ENCODE data around the gene TMEM238.
"Not testable (repeated sequence)": the region's sequence is repeated elsewhere in the genome, so short reads cannot be mapped to it uniquely, and the experiment has no call there.

TMEM238 gene, protein sequence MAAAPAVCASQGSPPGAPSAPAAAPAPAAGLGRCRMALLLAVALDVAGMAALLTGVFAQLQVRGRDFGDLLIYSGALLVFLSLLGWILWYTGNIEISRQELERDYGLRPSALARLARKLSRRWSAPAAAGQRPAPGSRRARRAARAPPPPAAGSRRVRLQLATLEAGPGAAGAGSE

DNA sequence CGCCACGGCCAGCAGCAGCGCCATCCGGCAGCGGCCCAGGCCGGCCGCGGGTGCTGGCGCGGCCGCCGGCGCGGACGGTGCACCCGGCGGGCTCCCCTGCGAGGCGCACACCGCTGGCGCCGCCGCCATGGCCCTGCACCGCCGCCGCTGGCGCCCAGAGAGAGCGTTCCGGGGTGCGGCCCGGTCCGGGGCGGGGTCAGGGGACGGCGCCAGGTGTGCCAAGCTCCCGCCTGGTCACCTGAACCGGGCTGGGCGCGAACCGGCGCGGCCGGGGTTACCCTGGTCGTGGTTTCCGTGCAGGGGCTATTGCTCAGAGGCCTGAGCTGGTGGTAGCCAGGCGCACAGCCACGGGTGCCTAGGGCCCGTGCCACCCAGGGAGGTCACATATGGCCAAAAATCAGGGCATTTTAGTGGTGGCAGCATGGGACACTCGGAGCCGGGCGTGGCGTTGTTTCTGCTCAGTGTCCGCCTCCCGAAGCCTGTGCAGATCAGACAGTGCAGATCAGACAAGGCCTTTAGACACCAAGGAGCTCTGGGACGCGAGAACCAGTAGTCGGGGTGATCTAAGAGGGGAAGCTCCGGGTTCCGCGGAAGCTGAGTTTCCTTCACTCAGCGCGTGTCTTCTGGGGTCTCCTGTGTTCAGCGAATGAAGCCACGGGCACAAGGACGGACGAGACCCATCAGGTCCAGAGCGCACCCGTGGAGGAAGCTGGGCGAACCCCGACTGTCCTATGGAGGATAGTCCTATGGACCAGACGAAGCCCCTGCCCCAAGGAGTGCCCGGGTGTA, at the start of gene TMEM238:
Gene TMEM238 (minus strand): TSS at position 162 of the 789 bp plus-strand sequence. CDS start 33 bp downstream, at position 129.
- FAIRE-seq = no peak

DNA sequence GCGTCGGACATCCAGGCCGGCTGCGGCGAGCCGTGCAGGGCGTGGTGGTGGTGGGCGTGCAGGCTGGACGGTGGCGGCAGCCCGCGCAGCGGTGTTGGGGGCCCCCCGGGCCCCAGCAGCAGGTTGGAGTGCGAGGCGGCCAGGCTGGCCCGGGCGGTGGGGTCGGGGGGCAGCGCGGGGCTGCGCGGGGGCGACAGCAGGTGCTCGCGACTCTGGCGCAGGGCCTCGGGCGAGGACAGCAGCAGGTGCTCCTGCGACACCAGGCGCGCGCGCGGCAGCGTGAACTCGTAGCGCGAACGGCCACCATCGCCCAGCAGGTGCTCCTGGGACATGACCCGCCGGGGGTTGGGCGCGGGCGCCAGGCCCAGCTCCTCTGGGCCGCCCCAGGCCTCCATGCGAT, 49.2 kb upstream of the TMEM238 start:
- FAIRE-seq = no peak

DNA sequence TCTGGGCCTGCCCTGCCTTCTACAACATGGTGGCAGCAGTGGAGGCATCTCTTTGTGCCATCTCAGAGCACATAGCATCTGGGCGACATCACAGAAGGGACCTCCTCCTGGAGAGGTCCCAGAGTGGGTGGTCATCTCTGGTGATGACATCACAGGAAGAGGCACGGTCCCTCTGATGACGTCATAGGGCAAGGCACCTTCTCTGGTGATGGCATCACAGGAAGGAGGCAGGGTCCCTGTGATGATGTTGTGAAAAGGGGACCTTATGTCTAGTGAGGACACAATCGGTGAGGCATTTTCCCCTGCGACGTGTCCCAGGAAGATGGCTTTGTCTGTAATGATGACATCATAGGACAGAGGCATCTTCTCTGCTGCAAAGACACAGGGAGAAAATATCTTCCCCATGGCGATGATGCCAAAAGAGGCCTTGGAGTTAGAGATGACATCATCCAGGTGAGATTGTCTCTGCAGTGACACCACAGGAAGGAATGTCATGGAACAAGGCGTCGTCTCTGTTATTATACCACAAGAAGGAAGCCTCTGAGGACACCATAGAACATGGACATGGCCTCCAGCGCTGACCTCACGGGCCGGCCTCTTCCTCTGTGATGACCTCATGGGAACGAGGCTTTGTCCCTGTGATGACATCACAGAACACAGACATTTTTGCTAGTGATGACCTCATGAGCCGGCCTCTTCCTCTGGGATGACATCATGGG, 48.3 kb upstream of the TMEM238 start:
- no peak for FAIRE-seq

DNA sequence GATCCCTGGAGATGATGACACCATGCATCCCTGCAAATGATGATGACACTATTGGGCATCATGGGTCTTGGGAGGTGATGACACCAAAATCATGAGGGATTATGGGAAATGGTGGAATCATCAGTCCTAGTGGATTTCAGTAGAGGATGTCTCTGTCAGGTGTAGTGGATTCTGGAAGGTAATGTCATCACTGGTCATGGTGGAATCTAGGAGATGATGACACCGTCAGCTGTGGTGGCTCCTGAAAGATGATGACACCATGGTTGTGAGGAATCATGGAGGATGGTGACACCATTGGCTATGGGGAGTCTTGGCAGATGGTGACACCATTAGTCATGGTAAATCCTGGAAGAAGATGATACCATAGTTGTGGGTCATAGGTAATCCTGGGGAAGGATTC, 47.1 kb upstream of the TMEM238 start:
- FAIRE-seq = no peak

DNA sequence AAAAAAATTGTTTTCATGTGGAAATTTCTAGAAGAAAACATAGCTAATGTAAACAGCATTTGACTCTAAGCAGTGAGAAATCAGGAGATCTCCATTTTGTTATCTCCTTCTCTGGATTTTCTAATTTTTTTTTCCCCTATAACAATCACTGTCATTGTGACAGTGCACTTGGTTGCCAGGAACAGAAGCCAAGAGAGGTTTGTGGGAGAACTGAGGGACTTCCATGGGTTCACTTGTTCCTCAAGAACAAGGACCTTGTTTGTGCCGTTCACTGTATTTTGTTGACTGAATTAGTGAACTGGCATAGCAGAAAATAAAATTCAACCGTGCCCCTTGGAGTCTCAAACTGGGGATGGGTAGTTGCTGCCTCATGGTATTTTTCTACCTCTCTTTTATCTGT, 42.0 kb upstream of the TMEM238 start:
- FAIRE-seq = no peak

DNA sequence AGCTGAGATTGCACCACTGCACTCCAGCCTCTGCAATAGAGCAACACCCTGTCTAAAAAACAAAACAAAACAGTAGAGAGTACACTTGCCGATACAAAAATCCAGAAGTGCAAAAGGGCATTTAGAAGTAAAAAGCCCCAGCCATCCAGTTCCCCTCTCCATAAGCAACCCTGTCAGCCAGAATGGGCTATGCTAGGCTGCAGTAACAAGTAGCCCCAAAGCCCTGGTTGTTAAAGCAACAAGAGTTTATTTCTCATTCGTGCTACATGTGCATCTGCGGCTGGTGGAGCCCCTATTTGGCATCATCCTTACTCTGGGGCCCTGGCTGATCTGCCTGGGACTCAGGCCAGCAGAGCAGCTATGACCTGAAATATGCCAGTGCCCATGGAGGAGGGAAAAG, 40.4 kb upstream of the TMEM238 start:
- FAIRE-seq = no peak

DNA sequence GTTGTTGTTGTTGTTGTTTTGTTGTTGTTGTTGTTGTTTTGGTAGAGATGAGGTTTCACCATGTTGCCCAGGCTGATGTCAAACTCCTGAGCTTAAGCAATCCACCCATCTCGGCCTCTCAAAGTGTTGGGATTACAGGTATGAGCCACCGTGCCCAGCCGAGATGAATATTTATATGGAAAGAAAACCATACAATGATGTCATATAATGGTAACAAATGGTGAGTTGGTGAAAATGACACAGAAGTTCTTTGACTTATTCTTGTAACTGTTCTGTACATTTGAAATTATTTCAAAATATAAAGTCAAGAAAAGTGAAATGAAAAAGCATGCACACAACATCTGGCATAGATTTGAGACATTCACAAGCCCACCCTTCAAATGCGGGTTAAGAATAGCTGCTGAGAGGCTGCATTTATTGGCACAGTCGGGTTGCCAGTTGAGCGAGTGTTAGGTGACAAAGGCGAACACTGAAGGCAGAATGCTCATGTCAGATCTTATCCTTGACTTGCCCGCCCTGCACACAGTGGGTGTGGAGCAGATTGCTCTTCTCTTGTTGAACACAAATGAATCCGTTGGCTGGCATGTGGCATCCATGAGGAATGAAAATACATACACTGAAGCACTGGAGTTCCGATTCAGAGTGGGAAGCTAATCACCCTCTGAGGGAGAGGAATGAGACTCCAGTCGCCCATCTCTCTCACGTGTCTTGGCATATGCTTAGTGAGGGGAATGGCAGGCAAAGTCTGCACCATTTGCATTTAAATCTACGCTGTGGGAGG, 39.3 kb upstream of the TMEM238 start:
- FAIRE-seq = no peak

DNA sequence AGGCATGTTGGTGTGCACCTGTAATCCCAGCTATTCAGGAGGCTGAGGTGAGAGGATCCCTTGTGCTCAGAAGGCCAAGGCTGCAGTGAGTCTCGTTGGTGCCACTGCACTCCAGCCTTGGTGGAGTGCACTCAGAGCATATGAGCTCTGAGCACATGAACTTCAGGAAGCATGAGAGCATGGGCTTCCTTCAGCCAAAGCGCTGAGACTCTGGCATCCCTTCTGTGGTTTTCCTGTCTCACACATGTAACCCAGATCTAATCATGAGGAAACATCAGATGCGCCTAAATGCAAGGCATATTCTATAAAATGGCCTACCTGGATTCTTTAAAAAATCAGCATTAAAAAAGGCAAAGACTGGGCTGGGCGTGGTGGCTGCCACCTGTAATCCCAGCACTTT, 37.2 kb upstream of the TMEM238 start:
- FAIRE-seq = not testable (repeated sequence)

DNA sequence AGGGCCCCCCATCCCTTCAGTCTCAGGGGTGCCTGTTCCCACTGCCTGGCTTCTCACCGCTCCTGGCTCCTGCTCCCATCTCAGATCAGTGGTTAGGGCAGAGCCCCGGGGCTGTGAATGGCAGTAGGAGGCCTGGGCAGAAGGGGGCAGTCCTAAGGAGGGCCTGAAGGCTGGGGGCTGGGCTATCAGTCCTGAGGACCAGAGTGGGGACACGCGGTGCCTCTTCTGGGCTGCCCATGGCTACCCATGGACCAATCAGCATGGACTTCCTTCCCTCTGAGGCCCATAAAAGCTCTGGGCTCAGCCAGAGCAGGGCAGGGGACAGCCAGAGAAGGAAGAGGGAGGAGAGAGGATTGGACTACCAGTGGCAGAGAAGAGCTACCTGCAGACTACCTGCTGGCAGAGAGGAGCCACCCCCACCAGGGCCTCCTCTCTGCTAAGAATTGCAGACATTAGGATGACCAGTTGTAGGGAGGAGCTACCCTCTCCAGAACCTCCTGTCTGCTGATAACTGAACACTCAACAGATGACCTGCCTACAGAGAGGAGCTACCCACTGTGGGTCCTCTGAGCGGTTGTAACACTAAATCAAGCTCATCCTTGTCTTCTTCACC, 35.6 kb upstream of the TMEM238 start:
- FAIRE-seq = no peak

DNA sequence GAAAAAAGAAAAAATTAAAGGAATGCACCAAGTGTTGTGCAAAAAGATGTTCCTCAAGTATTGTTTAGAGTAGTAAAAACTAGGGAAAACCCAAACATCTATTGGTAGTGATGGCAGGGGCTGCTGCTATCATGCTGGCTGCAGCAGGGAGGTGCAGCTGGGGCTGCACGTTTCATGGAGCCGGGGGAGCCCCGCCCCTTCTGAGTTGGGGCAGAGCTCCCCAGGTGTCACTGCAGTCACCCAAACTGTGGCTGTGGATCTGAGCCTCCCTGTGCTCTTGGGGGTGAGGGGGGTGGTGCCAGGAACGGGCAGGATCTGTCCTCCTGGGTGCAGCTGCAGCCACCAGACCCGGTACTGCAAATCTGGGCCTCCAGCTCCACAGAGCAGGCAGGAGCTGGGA, 35.0 kb upstream of the TMEM238 start:
- FAIRE-seq = no peak

DNA sequence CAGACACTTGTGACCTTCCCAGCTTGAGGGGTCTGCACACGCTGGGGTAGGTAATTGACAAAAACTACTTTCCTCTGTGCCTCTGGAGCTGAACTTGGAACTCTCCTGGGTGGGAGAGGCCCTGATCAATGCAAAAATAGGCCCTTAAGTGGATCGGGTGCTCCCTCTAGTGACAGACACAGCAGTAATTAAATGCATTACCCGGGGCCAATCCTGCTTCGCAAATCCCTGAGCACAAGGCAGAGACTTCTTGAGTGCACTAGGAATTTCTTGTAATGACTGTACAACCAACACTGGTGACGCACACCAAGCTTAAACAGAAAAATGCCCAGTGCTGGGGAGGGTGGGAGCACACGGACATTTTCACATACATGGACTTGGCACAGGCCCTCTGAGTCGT, 34.1 kb upstream of the TMEM238 start:
- peak; percentile 46 for FAIRE-seq

DNA sequence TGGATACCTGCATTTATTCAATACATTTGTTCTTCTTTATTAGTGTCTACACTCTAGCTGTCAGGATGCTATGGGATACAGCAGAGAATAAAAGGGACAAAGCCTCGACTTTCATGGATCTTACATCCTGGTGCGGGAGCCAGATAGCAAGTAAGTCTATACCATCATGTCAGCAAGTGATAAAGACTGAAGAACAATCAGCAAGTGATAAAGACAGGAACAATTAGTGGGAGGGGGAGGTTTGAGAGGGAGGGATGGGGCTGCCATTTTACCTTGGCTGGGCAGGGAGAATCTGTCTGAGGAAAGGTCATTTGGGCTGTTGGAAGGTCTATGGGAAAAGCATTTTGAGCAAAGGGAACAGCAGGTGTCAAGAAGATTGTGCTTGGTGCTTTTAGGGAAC, 26.1 kb upstream of the TMEM238 start:
- FAIRE-seq = no peak

DNA sequence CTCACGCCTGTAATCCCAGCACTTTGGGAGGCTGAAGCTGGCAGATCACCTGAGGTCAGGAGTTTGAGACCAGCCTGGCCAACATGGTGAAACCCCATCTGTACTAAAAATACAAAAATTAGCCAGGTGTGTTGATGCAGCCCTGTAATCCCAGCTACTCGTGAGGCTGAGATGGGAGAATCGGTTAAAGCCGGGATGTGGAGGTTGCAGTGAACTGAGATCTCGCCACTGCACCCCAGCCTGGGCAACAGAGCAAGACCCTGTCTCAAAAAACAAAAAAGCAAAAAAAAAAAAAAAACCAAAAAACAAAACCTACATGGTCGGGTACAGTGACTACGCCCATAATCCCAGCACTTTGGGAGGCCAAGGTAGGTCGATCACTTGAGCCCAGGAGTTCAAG, 25.1 kb upstream of the TMEM238 start:
- FAIRE-seq = not testable (repeated sequence)

DNA sequence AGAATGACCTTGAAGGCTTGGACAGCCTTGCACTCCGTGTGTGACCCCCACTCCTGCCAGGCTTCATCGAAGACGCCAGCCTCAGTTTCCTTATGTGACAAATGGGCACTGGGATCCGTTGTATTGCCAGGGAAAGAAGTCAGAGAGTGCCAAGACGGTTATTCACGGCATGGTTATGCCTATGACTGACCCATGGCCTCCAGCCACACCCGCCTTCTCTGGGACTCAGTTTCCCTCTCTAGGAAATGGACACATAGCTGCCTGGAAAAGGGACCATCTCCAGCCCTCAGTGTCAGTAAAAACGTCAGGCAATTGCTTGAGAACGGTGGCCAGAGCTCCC, 24.4 kb upstream of the TMEM238 start:
- FAIRE-seq = no peak

DNA sequence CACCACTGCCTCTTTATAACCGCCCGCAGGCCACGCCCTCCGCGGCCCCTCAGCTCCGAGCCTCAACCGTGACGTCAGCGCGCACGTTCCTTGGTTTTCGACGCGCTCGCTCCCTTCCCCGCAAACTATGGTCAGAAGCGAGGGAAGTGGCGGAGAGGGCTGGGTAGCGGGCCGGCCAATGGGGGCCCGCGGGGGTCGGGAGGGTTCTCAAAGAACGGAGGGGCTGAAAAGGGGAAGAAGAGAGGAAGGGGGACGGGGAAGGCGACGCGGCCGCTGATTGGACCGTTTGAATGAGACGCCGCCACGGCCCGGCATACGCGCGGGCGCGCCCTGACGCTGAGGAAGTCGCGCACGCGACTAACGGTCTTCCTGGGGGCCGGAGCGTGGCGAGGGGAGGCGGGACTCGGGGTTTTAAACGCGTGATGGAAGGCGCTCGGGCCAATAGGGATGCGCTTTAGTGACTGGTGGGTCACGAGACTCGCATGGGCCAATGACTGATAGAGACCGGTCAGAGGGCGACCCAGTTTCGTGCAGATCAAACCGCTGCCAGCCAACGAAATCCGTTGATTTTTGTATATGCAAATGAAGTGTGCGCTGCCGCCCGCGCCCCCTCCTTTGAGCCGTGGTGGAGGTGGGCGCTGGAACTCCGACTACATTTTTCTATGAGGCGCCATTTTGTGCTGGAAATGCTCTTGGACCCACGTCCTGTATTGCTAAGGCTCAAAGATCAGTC, 23.9 kb upstream of the TMEM238 start:
- peak; percentile 94 for FAIRE-seq

DNA sequence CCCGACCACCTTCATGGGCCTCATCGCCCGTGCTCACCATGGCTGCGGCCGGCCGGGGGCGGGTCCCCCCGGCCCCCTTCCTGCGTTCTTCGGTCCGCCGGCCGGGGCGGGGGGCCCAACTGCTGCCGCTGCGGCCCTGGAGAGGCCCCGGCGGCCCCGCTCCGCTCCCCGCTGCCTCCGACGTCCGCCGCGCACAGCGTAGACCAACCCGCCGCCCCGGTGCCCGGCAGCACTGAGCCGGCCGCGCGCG, 23.4 kb upstream of the TMEM238 start, which contains the start of gene UBE2S:
Gene UBE2S (minus strand): TSS at position 239 of the 250 bp plus-strand sequence. CDS start 199 bp downstream, at position 40.
- not testable (repeated sequence) for FAIRE-seq

DNA sequence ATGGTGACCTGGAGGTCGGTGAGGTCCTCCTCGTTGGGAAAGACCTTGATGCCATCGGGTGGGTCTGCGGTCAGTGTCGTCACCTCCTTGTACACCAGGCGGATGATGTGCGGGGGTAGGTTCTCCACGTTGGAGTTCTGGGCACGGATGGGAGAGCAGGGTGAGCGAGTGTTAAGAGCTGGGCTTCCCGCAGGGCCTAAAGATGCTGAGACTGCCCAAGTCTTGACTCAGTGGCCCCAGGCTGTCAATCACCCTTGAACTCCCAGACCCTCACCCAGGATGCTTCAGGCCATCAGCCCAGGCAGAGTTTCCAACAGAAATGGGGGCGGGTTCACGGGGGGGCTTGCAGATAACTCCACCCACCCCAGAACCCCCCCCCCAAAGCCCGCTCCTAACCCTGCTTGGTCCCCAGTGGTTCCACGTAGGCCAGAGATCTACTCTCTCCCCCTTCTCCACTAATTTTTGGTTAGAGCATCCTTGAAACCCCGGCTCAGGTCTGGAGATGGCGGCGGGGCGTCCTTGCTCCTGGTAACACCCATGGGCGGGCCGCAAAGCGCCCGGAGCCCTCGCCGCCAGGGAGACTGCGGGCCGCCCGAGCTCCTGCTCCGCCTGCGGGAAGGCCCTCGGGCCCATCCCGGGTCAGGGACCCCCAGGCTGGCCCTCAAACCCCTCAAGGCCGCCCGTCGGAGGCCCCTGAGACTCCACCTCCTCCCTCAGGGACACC, 22.9 kb upstream of the TMEM238 start:
- FAIRE-seq = no peak

DNA sequence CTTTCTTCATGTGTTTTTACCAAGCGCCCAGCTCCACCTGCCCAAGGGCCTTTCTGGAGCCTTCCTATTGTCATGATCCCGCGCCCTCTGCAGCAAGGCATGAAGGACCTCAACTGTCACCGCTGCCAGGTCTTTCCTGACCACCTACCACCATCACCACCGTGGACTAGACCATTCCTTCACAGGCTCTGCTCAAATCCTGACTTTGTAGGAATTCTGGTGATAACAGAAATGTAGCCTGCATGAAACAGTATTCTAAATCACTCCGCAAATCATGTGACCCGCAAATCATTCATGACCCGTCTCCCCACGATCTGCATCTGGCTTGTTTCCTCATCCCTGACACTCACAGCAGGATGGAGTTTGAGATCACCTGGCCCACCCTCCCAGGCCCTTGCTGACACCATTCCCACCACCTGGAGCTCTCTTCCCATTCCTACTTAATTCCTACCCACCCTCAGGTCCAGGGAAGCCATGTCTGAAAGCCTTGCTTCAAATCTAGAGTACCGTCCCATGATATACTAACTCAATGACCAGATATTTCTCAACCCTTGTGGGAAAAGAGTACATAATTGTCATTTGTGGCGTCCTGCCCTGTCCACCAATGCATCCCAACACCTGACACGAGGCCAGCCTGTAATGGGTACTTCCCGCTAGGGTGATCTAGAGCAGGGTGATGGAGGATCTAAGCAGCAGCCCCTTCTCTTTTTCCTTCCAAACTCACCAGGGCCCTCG, 22.2 kb upstream of the TMEM238 start:
- FAIRE-seq = no peak

DNA sequence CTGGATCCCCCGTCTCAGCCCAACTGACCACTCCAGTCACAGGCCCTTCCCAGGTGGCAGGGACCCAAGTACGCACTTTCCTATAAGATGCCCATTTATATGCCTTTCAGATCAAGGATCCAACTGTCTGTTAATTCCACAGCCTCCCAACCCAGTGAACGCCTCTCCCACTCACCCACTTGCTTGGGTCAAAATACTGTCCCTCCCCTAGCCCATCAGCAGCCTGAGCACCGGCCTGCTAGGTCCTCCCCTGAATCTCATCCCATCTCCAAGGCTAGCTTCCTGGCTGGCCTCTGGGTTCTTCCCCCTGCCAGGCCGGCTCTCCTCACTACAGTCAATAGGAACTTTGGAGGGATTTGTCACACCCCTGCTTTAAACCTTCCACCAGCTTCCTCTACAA, 21.5 kb upstream of the TMEM238 start:
- no peak for FAIRE-seq

DNA sequence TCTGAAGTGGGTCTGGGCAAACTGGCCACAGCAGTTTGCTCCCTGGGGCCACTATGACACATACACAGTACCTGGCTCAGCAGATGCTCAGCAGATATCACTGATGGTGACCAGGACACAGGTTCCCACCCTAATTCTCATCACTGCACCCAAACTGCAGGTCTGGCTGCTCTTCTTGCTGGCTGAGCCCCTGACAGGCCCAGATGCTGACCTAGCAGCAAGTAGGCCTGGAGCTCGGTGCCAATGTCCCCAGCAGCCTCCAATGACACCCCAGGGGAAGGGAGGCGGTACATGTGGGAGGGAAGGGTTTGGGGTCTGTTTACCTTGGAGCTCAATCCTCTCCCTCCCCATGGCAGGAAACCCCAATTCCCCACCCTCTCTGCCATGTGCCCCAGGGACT, 18.4 kb upstream of the TMEM238 start:
- no peak for FAIRE-seq

DNA sequence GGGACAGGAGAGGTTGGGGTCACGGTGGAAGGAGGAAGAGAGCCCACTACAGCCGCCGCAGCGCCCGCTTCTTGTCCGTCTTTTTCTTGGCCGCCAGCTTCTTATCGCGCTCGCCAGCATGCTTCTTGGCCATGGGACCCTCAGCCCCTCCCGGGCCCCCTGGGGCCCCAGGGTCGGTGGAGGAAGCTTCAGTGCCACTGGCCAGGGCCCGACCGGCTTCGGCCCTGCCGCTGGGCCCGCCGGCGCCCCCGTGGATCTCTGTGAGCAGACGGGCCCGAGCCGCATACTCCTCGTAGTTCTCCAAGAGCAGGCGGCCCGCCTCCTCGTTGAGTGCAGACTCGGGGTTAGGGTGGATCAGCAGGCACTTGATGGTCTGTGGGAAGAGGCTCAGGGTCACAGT, 17.3 kb upstream of the TMEM238 start:
- not testable (repeated sequence) for FAIRE-seq
